GM18526 (cell line): Measurements from ENCODE around the gene FSD1.

Source experiments
- POLR2A ChIP-seq: IDR thresholded peaks from 3 replicates; pipeline ENCODE4 v1.6.1; 2011; ENCODE audit not compliant: insufficient read length; ENCODE audit errors: extremely low read depth

The FSD1 gene

DNA sequence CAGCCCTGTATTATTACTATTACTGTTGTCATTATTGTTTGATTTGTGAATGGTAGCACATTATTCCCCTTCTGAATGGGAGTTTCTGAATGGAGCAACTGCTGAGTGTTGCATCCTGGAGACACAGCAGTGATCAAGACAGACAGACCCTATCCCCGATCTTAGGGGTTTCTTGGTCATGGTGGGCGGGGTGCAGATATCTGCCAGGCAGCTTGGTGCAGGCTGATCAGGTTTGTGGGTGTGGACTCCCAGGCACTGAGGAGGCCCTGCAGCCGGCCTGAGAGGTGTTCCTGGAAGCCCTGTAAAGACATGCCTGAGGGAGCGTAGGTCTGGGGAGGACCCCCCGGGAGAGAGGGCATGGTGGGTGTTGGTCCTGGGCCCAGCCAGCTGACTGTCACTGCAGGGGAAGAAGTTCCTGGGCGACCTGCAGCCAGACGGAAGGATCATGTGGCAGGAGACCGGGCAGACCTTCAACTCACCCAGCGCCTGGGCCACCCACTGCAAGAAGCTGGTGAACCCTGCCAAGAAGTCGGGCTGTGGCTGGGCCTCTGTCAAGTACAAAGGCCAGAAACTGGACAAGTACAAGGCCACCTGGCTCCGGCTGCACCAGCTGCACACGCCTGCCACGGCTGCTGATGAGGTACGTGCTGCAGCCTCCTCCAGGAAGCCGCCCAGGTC lies 41.1 kb downstream of the FSD1 start:
- no peak for TF ChIP-seq POLR2A

DNA sequence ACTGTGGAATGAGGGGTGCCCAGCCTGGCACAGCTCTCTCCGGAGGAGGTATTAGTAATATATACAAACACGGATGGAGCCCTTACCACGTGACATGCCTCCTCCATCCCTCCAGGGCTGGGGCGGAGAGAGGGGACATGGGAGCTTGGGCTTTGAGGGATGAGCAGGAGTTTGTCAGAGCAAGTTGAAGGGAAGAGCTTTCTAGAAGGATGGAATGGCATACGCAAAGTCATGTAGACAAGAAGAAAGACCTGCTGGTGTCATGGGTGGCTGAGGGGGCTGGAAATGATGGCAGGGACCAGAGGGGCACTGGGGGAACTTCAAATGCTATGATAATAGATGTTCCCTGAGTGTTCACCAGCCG lies 41.6 kb downstream of the FSD1 start:
- TF ChIP-seq POLR2A = no peak

DNA sequence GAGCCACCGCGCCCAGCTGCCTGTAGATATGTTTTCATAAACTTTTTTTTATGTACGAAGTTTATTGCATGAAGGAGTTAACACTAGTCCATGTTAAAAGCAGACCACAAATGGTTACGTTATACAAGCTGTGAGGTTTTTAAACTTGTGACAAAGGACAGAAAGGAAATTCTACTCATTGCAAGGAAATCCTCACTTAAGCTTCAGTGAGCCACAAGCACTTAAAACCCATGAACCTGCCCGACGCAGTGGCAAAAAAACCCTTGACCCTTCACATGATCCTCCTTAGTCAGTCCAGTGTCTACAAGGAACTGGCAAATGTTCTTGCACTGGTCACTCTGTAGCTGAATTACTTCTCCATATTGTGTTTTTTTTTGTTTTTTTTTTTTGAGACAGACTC lies 43.1 kb downstream of the FSD1 start:
- TF ChIP-seq POLR2A = no peak

DNA sequence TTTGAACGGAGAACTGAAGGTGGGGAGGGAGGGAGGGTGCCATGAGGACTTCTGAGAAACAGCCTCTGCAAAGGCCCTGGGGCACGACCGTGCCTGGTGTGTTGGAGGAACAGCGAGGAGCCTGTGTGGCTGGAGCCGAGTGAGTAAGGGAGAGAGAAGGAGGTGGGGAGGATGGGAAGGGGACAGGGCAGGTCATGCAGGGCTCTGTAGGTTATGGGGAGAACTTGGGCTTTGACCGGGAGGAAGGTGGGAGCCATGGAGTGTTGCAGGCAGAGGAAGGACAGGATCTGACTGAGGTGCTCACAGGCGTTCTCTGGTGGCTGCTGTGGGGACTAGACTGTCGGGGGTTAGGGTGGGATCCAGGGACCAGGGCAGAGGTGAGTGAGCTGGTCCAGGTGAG lies 45.7 kb downstream of the FSD1 start:
- TF ChIP-seq POLR2A = no peak

DNA sequence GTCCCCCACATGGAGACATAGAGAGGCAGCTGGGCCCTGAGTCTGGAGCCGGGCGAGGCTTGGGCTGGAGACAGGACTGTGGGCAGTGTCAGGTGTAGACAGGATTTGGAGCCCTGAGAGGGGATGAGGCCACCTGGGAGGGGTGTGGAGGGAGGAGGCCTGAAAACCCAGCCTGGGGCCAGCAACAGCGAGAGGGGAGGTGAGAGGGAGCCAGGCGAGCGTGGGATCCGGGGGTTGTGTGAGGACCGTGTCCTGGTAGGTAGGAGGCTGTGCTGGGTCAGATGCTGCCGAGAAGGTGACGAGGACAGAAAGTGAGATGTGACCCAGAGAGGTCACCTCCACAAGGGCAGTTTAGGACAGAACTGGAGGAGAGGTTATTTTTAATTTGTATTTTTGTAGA lies 46.3 kb downstream of the FSD1 start:
- no peak for TF ChIP-seq POLR2A

DNA sequence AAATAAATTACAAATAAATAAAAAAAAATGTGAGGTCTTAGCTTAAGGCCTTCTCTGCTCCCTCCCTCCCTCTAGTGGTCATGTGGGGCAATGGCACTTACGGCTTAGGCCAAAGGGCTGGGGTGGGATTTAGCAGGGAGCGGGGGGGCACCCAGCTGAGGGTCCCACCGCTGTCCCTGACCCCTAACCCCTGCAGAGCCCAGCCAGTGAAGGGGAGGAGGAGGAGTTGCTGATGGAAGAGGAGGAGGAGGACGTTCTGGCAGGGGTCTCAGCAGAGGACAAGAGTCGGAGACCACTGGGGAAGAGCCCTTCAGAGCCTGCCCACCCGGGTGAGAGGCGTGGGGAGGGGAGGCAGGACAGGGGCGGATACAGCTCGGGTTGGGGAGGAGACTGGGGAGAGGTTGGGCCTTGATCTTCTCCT lies 48.3 kb downstream of the FSD1 start:
- TF ChIP-seq POLR2A = no peak

DNA sequence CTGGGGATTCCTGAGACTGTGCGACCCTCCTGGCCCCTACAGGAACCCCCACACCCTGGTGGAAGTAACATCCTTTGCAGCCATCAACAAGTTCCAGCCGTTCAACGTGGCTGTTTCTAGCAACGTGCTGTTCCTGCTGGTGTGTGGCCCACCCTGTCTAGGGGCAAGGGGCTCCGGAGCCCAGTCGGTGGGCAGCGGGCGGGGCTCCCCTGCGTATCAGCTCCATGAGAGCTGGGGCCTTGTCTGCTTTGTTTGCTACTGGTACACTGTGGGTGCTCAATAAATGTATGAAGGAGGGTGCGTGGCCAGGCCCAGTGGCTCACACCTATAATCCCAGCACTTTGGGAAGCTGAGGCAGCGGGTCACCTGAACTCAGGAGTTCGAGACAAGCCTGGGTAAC lies 49.9 kb downstream of the FSD1 start:
- no peak for TF ChIP-seq POLR2A

DNA sequence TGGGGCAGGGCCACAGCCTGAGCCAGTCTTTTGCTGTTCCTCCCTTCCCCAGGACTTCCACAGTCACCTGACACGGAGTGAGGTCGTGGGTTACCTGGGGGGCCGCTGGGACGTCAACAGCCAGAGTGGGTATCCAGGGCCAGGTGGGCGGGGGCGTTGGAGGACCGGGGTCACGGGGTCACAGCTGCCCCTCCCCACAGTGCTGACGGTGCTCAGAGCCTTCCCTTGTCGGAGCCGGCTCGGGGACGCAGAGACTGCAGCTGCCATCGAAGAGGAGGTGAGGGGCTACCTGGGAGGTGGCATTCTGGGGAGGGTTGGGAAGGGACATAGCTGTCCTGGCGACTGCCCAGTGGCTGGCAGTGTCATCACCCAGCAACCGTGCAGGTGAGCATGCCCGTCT lies 50.5 kb downstream of the FSD1 start:
- no peak for TF ChIP-seq POLR2A

DNA sequence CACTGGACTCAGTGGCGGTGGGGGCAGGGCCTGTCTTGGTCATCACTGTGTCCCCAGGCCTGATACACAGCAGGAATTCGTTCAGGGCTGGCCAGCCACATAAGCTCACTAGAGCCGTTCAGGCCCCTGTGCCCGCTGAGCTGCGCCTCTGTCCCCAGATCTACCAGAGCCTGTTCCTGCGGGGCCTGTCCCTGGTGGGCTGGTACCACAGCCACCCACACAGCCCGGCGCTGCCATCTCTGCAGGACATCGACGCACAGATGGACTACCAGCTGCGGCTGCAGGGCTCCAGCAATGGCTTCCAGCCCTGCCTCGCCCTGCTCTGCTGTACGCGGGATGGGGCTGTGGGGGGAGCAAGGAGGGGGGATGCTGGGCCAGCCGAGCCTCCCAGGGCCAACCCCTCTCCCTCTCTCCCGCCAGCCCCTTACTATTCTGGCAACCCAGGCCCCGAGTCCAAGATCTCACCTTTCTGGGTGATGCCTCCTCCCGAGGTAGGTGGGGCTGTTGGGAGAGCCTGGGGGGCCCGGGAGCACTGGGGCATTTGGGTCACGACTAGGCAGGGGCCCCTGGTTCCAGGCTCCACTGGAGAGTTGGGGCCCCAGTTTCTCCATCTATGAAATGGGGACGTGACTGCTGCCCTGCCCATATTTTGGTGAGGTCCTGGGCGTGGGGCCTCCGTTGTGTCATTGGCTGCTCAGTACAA lies 52.8 kb downstream of the FSD1 start:
- no peak for TF ChIP-seq POLR2A

DNA sequence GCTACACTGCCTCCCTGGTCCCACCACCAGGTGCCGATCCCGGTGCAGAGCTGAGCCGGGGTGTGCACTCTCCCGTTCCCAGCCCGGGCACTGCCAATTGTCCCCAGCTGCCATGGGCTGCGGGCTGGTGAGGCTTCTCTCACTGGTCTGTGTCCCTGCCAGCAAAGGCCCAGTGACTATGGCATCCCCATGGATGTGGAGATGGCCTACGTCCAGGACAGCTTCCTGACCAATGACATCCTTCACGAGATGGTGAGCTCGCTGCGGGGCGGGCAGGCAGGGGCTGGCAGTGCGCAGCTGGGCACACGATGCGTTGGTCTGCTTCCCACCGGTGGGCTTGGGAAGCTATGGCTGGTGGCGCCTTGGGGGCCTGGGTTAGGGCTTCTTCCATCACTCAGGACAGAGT lies 53.5 kb downstream of the FSD1 start:
- no peak for TF ChIP-seq POLR2A

DNA sequence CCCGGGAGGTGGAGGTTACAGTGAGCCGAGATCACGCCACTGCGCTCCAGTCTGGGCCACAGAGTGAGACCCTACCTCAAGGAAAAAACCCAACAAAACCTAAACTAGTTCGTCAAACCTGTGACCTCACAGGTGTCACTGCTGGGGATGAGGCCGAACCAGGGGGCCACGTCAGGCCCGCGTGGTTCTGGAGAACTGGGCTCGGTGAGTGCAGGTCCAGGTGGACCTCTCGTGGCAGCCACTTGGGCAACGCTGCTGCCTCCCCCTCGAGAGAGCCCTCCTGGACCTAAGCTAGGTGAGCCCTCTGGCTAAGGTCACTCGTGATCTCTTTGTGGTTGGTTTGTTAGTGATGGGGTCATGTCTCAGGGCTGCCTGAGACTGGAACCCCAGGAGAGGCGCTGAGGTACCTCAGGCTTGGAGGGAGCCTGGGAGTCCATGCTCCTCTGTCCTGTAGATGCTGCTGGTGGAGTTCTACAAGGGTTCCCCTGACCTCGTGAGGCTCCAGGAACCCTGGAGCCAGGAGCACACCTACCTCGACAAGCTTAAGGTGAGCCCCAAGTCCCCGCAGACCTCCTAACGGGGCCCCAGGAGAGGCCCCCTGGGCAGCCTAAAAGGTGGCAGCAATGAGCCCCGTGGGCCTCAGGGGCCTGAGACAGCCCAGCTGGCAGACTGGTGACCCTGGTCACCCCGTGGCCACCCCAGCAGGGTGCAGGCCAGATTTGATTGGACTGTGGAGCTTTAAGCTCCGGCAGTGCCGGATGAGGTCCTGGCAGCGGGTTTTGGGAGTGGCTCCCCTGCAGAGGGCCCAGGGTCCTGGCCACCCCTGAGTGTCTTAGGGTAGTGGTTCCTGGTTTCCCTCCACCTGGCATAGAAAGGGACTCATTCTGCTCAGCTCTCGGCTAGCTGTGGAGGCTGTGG lies 54.6 kb downstream of the FSD1 start:
- TF ChIP-seq POLR2A = no peak

DNA sequence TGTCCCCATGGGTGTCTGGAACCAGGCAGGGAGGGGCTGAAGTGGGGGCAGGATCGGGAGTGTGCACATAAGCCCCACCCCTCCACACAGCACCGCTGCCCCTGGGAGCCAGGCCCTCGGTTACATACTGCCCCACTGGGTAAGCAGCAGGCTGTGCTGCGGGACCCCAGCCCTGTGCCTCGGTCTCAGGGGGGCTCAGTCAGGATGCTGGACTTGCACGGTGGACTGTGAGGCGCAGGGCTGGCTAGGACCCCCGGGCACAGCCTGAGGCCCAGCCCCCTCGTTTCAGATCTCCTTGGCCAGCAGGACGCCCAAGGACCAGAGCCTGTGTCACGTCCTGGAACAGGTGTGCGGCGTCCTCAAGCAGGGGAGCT lies 55.2 kb downstream of the FSD1 start:
- TF ChIP-seq POLR2A = no peak

DNA sequence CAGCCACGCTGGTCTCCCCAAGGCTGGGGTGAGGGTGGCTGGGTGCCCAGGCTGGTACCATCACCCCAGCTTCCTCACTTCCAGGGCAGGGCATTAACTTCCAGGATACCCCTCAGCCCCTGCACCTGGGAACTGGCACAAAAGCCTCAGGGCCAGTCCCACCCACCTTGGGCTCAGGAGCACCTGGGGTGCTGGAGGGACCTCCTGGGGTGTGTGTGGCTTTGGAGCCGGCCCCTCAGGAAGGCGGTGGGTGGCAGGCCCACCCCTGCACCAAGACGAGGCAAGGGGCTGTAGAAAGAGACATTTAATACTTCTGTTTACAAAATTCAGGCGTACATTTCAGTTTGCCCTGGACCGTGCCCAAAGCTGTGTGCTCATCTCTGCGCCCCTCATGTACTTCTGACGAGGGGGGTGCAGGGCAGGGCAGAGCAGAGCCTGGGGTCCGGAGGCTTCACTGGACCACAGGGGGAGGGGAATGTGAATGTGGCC lies 55.7 kb downstream of the FSD1 start:
- no peak for TF ChIP-seq POLR2A

DNA sequence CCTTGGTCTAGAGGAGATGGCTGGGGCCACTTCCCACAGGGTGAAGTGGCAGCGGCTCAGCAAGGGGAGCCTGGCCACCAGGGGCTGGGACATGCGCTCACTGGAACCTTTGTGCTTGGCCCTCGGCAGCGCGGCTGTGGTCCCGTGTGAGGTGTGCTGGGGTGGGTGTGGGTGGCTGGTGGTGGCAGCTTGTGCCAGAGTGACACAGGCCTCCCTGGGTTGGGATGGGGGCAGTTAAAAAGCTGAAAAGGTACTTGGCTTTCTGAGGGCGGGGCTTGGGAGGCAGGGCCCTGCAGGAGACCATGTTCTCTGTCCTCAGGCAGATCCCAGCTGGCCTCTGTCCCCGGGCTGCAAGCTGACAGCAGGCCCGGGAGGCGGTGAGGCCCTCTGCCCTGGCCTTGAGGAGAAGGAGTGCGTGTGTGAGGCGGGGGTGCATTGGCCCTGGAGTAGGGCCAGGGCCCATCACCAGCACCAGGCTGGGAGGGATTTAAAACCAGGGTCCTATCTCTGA lies 56.3 kb downstream of the FSD1 start:
- TF ChIP-seq POLR2A = no peak

DNA sequence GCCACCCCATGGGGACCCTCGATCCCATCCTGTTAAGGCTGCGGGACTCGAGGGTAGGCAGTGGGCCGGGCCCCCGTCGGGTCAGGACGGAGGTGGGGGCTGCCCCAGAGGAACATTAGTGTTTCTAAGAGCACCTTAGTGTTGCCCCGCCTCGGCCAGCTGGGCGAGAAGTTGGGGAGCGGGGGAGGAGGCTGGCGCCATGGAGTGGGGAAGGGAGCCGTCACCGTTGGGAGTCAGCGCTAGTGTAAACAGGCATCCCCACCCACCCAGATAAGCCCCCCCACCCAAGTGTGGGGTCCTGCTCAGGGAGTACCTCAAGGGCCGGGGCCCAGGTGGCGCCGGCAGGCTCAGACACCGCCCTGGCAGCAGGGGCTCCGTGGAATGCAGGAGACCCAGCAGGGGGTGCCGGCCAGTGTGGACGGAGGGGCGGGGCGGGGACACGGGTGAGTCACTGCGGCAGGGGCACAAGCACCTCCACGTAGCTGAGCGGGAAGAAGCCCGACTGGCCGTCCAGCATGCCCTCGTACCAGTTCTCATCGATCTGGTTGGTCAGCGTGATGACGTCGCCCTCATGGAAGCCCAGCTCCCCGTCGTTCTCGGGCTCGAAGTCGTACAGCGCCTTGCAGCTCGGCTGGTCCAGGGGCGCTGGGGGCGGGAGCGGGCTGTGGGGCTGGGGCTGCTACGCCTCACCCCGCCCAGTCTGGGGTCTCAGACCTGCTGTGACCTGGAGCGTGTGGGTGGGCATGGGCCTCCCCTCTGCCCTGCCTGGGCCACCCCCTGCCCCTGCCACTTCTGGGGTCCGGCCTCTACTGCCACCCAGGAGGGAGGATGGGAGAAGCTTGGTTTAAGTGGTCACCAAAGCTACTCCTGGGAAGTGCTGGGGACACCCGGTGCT lies 57.0 kb downstream of the FSD1 start:
- TF ChIP-seq POLR2A = no peak
